DMS153 (cell line): Measurements from ENCODE around the gene NAA60.

Experiments used
- DNase-seq: peaks from one replicate; lab custom pipeline; 2025; lab: John Stamatoyannopoulos, UW

NAA60 gene

GRCh38 chr16:3511286-3512180 lies 68.1 kb downstream of the NAA60 start:
- no peak for DNase-seq

DNA sequence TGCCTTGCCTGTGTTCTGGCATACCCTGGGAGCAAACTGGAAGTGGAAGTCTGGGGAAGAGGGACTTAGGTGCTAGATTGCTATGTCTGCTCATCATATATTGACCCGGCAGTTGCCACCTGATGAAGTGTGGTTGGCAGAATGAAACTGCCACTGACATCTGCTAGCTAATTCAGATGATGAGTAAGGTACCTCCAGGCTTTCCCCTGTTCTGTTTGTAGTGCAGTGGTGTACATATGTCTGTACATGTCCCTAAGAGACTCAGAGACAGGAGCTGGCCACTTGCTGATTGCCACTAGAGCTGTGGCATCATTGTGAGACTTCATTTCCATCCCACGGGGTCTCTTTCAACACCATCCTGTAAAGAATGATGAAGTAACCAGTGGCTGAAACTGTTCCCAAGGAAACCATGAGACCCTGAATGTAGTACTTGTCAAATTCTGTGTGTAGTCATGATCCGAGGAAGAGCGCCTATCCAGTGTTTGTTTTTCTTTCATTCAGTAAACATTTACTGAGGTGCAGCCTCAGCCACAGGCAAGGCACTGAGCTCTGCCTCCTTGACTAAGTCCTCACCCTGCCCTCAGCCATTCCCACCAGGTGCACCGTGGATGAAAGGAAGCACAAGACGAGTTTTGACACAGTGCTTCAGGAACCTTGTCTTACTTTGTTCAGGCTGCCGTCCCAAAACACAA lies 70.6 kb downstream of the NAA60 start:
- DNase-seq, result no peak

- no peak for DNase-seq
These were observed 71.1 kb downstream of the NAA60 start for GRCh38 chr16:3514621-3515020.

DNA sequence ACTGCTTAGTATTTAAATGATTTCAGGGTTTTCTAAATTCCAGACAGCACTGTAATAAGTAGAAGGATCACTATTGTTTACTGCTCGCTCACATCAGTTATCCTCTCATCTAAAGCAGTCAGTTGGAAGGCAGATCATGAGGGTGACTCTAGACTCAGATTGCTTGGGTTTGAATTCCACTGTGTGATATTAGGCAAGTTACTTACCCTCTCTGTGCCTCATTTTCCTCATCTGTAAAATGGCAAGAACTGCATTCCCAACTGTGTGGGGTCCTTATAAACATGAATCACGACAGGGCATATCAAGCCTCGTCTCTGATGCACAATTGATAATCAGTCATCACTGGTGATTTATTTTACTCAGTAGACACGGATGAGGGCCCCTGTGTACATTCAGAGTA lies 72.4 kb downstream of the NAA60 start:
- no peak for DNase-seq

DNA sequence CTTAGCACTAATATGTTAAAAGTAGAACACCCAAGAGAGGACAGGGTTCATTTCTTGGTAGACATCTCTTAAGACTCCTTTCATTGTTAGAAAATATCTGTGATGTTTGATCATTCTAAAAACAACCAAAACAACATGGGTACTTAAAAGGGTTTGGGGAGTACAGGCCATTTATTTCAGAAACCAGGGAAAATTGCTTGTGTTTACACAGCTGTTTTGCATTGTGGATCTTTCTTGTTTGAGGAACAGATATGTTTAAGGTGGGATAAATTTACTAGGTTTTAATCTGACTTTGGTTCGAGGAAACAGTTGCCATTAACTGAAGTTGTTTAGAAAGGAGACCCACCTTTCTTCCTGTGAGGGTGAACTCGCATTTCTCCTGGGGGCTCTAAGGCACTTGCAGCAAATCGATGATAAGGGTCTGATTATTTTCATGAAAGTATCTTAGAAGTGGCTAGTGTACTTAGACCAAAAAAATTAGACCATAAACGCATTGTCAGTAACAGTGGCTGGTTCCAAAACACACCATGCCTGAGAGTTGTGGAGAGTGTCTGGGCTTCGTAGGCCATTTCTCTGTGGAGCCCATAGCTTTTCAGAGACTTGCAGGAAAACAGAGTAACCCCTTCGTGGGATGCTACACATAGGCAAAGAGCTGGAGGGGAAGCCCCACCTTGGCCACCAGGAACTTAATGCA lies 75.0 kb downstream of the NAA60 start:
- DNase-seq, result no peak

GRCh38 chr16:3518986-3519348 lies 75.5 kb downstream of the NAA60 start:
- DNase-seq, result no peak

GRCh38 chr16:3519581-3519980 lies 76.1 kb downstream of the NAA60 start:
- no peak for DNase-seq

GRCh38 chr16:3520413-3520812 lies 76.9 kb downstream of the NAA60 start:
- DNase-seq, result no peak

DNA sequence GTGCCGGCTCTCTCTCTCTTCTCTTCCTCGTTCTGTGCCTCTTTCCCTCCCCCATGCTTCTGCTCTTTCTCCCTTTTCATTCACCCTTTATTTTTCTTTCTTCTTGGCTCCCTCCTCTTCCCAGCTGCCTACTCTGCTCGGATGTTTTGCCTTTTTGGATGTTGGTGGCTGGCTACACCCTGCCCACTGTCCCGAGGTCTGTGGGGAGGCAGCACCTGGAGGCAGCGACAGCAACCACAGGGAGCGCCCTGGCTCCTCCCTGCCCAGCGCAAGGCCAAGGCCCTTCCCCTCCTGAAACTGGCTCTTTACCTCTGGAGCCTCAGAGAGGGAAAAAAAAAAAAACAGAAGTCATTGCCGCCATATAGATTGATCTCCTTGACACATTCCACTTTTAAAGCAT lies 77.4 kb downstream of the NAA60 start:
- no peak for DNase-seq

DNA sequence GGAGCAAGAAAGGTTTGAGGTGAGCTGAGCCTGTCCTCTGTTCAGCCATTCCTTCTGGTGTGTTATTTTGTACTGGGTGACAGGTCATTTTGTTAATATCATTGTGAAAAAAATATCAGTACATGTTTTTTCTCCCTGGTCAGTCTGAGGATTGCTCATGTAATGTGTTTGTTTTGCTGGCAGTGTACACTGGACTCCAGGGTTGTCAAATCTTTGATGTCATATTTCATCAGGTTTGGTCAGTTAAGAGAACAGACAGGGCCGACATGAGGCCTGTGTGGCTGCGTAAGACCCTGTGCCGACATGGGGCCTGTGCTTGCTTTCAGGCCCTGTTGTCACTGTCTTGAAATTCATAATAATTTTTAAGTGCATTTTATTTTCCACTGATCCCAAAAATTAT lies 79.8 kb downstream of the NAA60 start:
- no peak for DNase-seq

DNA sequence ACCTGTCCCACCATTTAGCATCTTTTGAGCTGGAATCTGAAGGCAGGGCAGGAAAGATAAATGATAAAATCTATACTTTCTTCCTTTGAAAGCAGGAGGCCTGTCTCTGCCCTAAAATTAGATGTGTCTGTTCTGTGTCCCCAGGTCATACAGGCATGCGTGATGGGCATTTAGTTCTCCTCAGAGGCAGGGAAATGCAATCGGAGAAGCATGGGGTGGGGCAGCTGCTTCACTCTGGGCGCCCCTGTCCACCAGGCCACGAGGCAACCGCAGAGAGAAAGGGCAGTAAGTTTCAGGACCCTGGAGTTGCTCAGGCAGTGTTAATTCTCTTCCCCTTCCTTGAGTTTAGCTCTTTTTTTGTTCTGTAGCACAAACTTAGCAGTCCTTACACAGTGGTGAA lies 82.5 kb downstream of the NAA60 start:
- no peak for DNase-seq

DNA sequence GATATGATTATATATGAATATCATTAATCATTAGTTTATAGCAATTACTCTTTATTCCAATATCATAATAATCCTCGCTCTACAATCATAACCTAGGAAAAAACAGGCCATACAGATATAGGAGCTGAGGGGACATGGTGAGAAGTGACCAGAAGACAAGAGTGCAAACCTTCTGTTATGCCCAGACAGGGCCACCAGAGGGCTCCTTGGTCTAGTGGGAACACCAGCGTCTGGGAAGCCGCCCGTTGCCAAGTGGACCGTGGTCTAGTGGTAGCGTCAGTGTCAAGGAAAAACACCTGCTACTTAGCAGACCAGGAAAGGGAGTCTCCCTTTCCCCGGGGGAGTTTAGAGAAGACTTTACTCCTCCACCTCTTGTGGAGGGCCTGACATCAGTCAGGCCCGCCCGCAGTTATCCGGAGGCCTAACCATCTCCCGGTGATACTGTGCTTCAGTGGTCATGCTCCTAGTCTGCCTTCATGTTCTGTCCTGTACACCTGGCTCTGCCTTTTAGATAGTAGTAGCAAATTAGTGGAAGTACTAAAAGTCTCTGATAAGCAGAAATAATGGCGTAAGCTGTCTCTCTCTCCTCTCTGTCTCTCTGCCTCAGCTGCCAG lies 83.8 kb downstream of the NAA60 start:
- DNase-seq, result peak; percentile 44

GRCh38 chr16:3528406-3528805 lies 84.9 kb downstream of the NAA60 start:
- DNase-seq, result no peak

DNA sequence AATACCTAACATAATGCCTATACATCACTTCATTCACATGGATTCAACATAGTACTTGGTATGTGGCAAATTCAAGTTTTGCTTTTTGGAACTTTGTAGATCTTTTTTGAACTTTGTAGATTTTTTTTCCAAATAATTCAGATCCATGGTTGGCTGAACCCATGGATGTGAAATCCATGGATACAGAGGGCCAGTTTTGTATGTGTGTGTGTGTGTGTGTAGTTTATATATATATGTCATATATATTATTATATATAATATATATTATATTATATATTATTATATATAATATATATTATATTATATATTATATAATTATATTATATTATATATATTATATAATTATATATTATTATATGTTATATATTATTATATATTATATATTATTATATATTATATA lies 85.7 kb downstream of the NAA60 start:
- no peak for DNase-seq

DNA sequence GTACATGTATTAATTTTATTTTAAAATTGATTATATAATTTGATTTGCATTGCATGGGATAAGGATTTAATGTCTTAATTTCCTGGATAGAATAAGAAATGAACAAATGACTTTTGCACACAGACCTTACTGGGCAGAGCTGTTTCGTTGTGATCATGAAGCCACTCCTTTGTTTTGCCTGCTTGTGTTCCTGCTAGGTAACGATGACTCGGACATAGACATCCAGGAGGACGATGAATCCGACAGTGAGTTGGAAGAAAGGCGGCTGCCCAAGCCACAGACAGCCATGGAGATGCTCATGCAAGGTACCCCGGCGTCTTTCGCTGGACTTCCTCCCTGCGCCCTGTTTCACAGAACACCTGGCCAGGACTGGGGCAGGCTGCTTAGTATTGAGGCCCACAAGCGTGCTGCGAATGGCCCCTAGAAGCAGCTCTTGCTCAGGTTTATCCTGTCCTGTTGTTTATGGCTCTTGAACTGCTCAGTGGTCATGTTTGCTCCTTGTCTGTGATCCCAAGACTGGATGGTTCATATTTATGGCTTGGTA lies 87.0 kb downstream of the NAA60 start:
- DNase-seq, result no peak

GRCh38 chr16:3532741-3533140 lies 89.3 kb downstream of the NAA60 start:
- no peak for DNase-seq

DNA sequence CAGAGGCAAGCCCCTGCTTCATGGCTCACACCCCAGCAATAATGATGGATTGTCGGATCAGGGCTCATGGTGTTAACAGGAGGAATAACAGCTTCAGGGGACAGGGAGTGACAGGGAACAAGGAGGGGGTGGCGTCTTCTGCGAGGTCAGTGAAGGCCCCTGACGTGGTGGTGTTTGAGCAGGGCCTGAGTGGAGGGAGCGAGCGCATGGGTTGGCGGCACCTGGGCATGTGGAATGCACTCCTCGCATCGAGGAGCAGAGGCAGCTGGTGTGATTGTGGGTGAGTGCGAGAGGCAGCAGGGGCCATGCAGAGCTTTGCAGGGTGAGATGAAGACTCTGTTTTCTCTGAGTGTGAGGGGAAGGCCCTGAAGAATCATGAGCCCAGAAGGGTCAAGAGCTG lies 90.6 kb downstream of the NAA60 start:
- no peak for DNase-seq

GRCh38 chr16:3536271-3536731 lies 92.8 kb downstream of the NAA60 start:
- no peak for DNase-seq
